Gastroesophageal sphincter (tissue), 4 donors: ENCODE results near the gene GJA5. TPM values are rescaled to one million over a fixed set of nuclear protein-coding genes. Genes with fewer than 3 reads are reported as not detected.
A peak's percentile ranks its signal among the peaks of the same experiment; 100 is the strongest.

ENCODE experiments used
- ATAC-seq: fragments of 150-250 bp; one replicate; pipeline ENCODE4 v1.9.1; 2016; ENCODE audit warnings: mild to moderate bottlenecking, moderate library complexity
- H3K27ac ChIP-seq, 4 donors: fragments of 200-600 bp; sonication (generic) in 3 of 4; 1 replicate in 3 of 4; 2 replicates in 1 of 4; pipeline ENCODE4 v1.5.1; 2016 to 2019
- H3K27me3 ChIP-seq: fragments of 200-600 bp; sonication (generic); one replicate; pipeline ENCODE4 v1.5.1; 2019
- H3K36me3 ChIP-seq, 2 donors: fragments of 200-600 bp; sonication (generic); one replicate each; pipeline ENCODE4 v1.5.1; 2019; ENCODE audit warnings: control low read depth in 1 of 2
- H3K4me1 ChIP-seq, 3 donors: fragments of 200-600 bp; sonication (generic); 1 replicate in 2 of 3; 2 replicates in 1 of 3; pipeline ENCODE4 v1.5.1; 2016 to 2019; ENCODE audit warnings: control low read depth in 2 of 3
- H3K4me3 ChIP-seq, 2 donors: fragments of 200-600 bp; sonication (generic); one replicate each; pipeline ENCODE4 v1.5.1; 2019; ENCODE audit warnings: mild to moderate bottlenecking in 1 of 2, moderate library complexity in 1 of 2
- H3K9me3 ChIP-seq, 3 donors: fragments of 200-600 bp; sonication (generic); one replicate each; pipeline ENCODE4 v1.5.1; 2017 to 2019; ENCODE audit warnings: control low read depth in 2 of 3
- CTCF ChIP-seq, 4 experiments: fragments of 200-600 bp in 2 of 4; fragments of 450-650 bp in 2 of 4; sonication (generic) in 1 of 4; IDR thresholded peaks; one replicate each; pipeline ENCODE4 v1.5.1; 2017 to 2019; ENCODE audit warnings: antibody characterized with exemption in 4 of 4, mild to moderate bottlenecking in 2 of 4, moderate library complexity in 2 of 4
- EP300 ChIP-seq: sonication (generic); formaldehyde crosslinking; IDR thresholded peaks from one replicate; pipeline ENCODE4 v1.6.1; 2017; ENCODE audit warnings: antibody characterized with exemption, mild to moderate bottlenecking
- POLR2A ChIP-seq, 2 donors: fragments of 450-650 bp; IDR thresholded peaks; one replicate each; pipeline ENCODE4 v1.6.1; 2017; ENCODE audit warnings: antibody characterized with exemption in 2 of 2, mild to moderate bottlenecking in 2 of 2, moderate library complexity in 1 of 2
- POLR2AphosphoS5 ChIP-seq: sonication (generic); formaldehyde crosslinking; IDR thresholded peaks from one replicate; pipeline ENCODE4 v1.6.1; 2017; ENCODE audit warnings: antibody characterized with exemption
- WGBS, 2 donors: methylation state at CpG; one replicate each; pipeline ENCODE4 v1.1.5; 2018; ENCODE audit warnings: low coverage in 1 of 2; 5-methylcytosine and 5-hydroxymethylcytosine counted together
- total RNA-seq, 4 donors: library from RNA; depleted of rRNA; stranded (reverse); fragments of >200 nt; gene quantifications; one replicate each; pipeline ENCODE4 v1.1.0, GENCODE V29; 2016

Gene GJA5
- 10 to 100 TPM in 2 of 4 donors, 1 to 10 TPM in 2; 3.9 to 17.4 (median 7.9) TPM for total RNA-seq

GRCh38 chr1:147760481-147761260 lies at the start of gene GJA5:
GJA5 (minus strand) TSS chr1:147760602; CDS start chr1:147759238, 1,364 bp downstream.
- Histone ChIP-seq H3K27me3 (peaks cover 6% of the 10 kb centered on the region), H3K27ac (no peak within 1 kb of the TSS), H3K4me1 (peaks cover 0 to 26% (median 5%) of the 10 kb centered on the region in 3 donors), H3K4me3 (no peak within 1 kb of the TSS), H3K36me3 (no peaks in the 10 kb centered on the region), H3K9me3 (no peaks in the 10 kb centered on the region)
- WGBS, 2 donors = 81 to 83% methylated on average over 4 to 5 of the region's 7 CpGs
- no peak for ATAC-seq
- TF ChIP-seq POLR2AphosphoS5 = no peak
- no peak for TF ChIP-seq CTCF (IDR thresholded peaks at IDR 0.05)
- TF ChIP-seq POLR2A (IDR thresholded peaks at IDR 0.05) = no peak
- no peak for TF ChIP-seq EP300

GRCh38 chr1:147809236-147809635 lies 48.8 kb upstream of the GJA5 start:
- ATAC-seq = no peak
- TF ChIP-seq CTCF (IDR thresholded peaks at IDR 0.05) (no peak), POLR2A (IDR thresholded peaks at IDR 0.05) (no peak), EP300 (no peak), POLR2AphosphoS5 (no peak)
- Histone ChIP-seq H3K9me3 (no peaks in the 10 kb centered on the region), H3K4me1 (no peaks in the 10 kb centered on the region), H3K4me3 (no peak overlapping the region), H3K36me3 (no peaks in the 10 kb centered on the region), H3K27ac (no peak overlapping the region), H3K27me3 (no peaks in the 10 kb centered on the region)
- WGBS, 2 donors = 58 to 67% methylated on average over 1 of the region's 1 CpG

GRCh38 chr1:147808025-147808424 lies 47.6 kb upstream of the GJA5 start:
- no peaks in the 10 kb centered on the region for H3K36me3 ChIP-seq
- H3K9me3 ChIP-seq = no peaks in the 10 kb centered on the region
- TF ChIP-seq EP300 (no peak), POLR2A (IDR thresholded peaks at IDR 0.05) (no peak), POLR2AphosphoS5 (peak; percentile 23), CTCF (IDR thresholded peaks at IDR 0.05) (no peak)
- no peak overlapping the region for H3K27ac ChIP-seq
- WGBS, 2 donors = 42% methylated on average over 2 of the region's 4 CpGs; no CpG with 5 or more reads in 1 of the 2 donors
- no peak overlapping the region for H3K4me3 ChIP-seq
- ATAC-seq = no peak
- H3K4me1 ChIP-seq = no peaks in the 10 kb centered on the region
- H3K27me3 ChIP-seq = no peaks in the 10 kb centered on the region

GRCh38 chr1:147807405-147807804 lies 47.0 kb upstream of the GJA5 start:
- WGBS, 2 donors = 72 to 75% methylated on average over 3 of the region's 4 CpGs
- ATAC-seq = no peak
- H3K27me3 ChIP-seq = no peaks in the 10 kb centered on the region

More at GRCh38 chr1:147807405-147807804, 47.0 kb upstream of the GJA5 start:
- Histone ChIP-seq H3K9me3 (no peaks in the 10 kb centered on the region), H3K4me1 (no peaks in the 10 kb centered on the region), H3K27ac (no peak overlapping the region), H3K36me3 (no peaks in the 10 kb centered on the region), H3K4me3 (no peak overlapping the region)
- TF ChIP-seq EP300 (no peak), POLR2A (IDR thresholded peaks at IDR 0.05) (no peak), CTCF (IDR thresholded peaks at IDR 0.05) (no peak), POLR2AphosphoS5 (no peak)
